PC-3 (cell line): Measurements from ENCODE around the gene PLIN5. TPM values are rescaled to one million over a fixed set of nuclear protein-coding genes. Genes with fewer than 3 reads are reported as not detected.

Source experiments
- ATAC-seq: fragments of 200-7000 bp; cut with Tn5 transposase; 2 replicates; pipeline ENCODE4 v1.9.1; 2020; ENCODE audit warnings: mild to moderate bottlenecking, moderate library complexity
- BruUV-seq: library from RNA; stranded (reverse); fragments of 400-500 nt; replicated peaks from 2 replicates; lab custom pipeline; 2021; lab: Mats Ljungman, UMichigan
- CTCF ChIA-PET: fragments of 300-600 bp; sonication (Branson Sonifier 250); formaldehyde crosslinking; loops from one replicate; lab custom pipeline; 2022; ENCODE audit warnings: antibody characterized with exemption; lab: Charles Lee
- POLR2A ChIA-PET: fragments of 300-600 bp; sonication (Branson Sonifier 250); formaldehyde crosslinking; loops from one replicate; lab custom pipeline; 2022; ENCODE audit warnings: antibody characterized with exemption; ENCODE audit not compliant: unreplicated experiment; lab: Charles Lee
- DNase-seq: peaks from one replicate; pipeline ENCODE4 v3.0.0-alpha.2; 2015
- H2AFZ ChIP-seq: fragments of 300-600 bp; sonication (generic); 2 replicates; pipeline ENCODE4 v1.6.0; 2016; ENCODE audit warnings: antibody characterized with exemption, low read length
- H3F3A ChIP-seq: fragments of 300-600 bp; sonication (generic); one replicate; pipeline ENCODE4 v1.6.0; 2017; ENCODE audit warnings: antibody characterized with exemption, low read length, control low read depth, mild to moderate bottlenecking; ENCODE audit not compliant: unreplicated experiment
- H3K27ac ChIP-seq: fragments of 300-600 bp; sonication (generic); 2 replicates; pipeline ENCODE4 v1.5.1; 2016; ENCODE audit warnings: mild to moderate bottlenecking, low read length
- H3K27me3 ChIP-seq: fragments of 300-600 bp; sonication (generic); 2 replicates; pipeline ENCODE4 v1.6.1; 2016; ENCODE audit warnings: low read length, mixed read lengths
- H3K36me3 ChIP-seq: fragments of 300-600 bp; sonication (generic); 2 replicates; pipeline ENCODE4 v1.6.1; 2016; ENCODE audit warnings: low read depth, mixed run types, low read length, mixed read lengths
- H3K4me1 ChIP-seq: fragments of 300-600 bp; sonication (generic); 2 replicates; pipeline ENCODE4 v1.5.1; 2016; ENCODE audit warnings: low read length; ENCODE audit not compliant: insufficient read depth
- H3K4me2 ChIP-seq: fragments of 300-600 bp; sonication (generic); 2 replicates; pipeline ENCODE4 v1.6.0; 2016; ENCODE audit warnings: low read length
- H3K4me3 ChIP-seq: fragments of 300-600 bp; sonication (generic); 2 replicates; pipeline ENCODE4 v1.5.1; 2016; ENCODE audit warnings: mild to moderate bottlenecking, low read length, mixed read lengths
- H3K79me2 ChIP-seq: fragments of 300-600 bp; sonication (generic); 2 replicates; pipeline ENCODE4 v1.6.1; 2017; ENCODE audit warnings: low read length, mixed read lengths
- H3K9ac ChIP-seq: fragments of 300-600 bp; sonication (generic); 2 replicates; pipeline ENCODE4 v1.6.0; 2016; ENCODE audit warnings: mild to moderate bottlenecking, low read length
- H3K9me2 ChIP-seq: fragments of 300-600 bp; sonication (generic); replicated peaks from 2 replicates; pipeline ENCODE4 v1.6.1; 2016; ENCODE audit warnings: mixed run types, low read length, mixed read lengths
- H3K9me3 ChIP-seq: fragments of 300-600 bp; sonication (generic); 2 replicates; pipeline ENCODE4 v1.6.1; 2016; ENCODE audit warnings: low read length, mixed read lengths
- H4K20me1 ChIP-seq: fragments of 300-600 bp; sonication (generic); 2 replicates; pipeline ENCODE4 v1.6.1; 2016; ENCODE audit warnings: low read length, mixed read lengths
- CTCF ChIP-seq: fragments of 300-600 bp; sonication (generic); conservative IDR thresholded peaks from 2 replicates; pipeline ENCODE4 v1.5.1; 2017; ENCODE audit warnings: antibody characterized with exemption, low read depth, mild to moderate bottlenecking, low read length
- EZH2 ChIP-seq: fragments of 300-600 bp; sonication (generic); IDR thresholded peaks from one replicate; pipeline ENCODE4 v1.6.1; 2017; ENCODE audit warnings: antibody characterized with exemption, mild to moderate bottlenecking, low read length; ENCODE audit not compliant: unreplicated experiment
- EZH2phosphoT487 ChIP-seq: fragments of 300-600 bp; sonication (generic); IDR thresholded peaks from 2 replicates; pipeline ENCODE4 v1.6.1; 2018; ENCODE audit warnings: mild to moderate bottlenecking, antibody characterized with exemption, low read length, borderline replicate concordance
- intact Hi-C: fragments of 100-400 bp; cut with micrococcal nuclease; formaldehyde crosslinking; loops from 2 replicates; pipeline ENCODE4 v1.9.0; 2023
- total RNA-seq: library from RNA; depleted of rRNA; stranded (reverse); fragments of >200 nt; gene quantifications from 2 replicates; pipeline ENCODE4 v1.2.3, GENCODE V29; 2014

Gene PLIN5
- total RNA-seq, 1 experiment from 2014 or later, result 1.2 TPM

- ATAC-seq, result no peak
- Histone ChIP-seq H3K4me1 (peaks cover 19% of the 10 kb centered on the region), H3F3A (no peaks in the 10 kb centered on the region), H3K27me3 (no peaks in the 10 kb centered on the region), H3K9me3 (no peaks in the 10 kb centered on the region), H3K4me3 (no peak overlapping the region), H3K36me3 (no peaks in the 10 kb centered on the region), H4K20me1 (no peaks in the 10 kb centered on the region), H3K79me2 (no peaks in the 10 kb centered on the region), H3K27ac (no peak overlapping the region), H3K9me2 (no peaks in the 10 kb centered on the region), H3K9ac (no peak overlapping the region), H3K4me2 (no peak overlapping the region), H2AFZ (no peak overlapping the region)
- intact Hi-C loops, result no loop called here
- POLR2A ChIA-PET, result no interaction called here
- CTCF ChIA-PET, result no interaction called here
- no peak for DNase-seq
- BruUV-seq, result no TSS peak
- TF ChIP-seq CTCF, result no peak
- no peak for TF ChIP-seq EZH2phosphoT487
Observed at GRCh38 chr19:4571305-4571917, 36.4 kb upstream of the PLIN5 start.

GRCh38 chr19:4570916-4571304, 35.9 kb upstream of the PLIN5 start:
- Histone ChIP-seq H3K4me2 (no peak overlapping the region), H3K27me3 (no peaks in the 10 kb centered on the region), H3K9me2 (no peaks in the 10 kb centered on the region), H3F3A (no peaks in the 10 kb centered on the region), H3K4me3 (no peak overlapping the region), H3K9me3 (no peaks in the 10 kb centered on the region), H3K9ac (no peak overlapping the region), H3K36me3 (no peaks in the 10 kb centered on the region), H4K20me1 (no peaks in the 10 kb centered on the region), H2AFZ (no peak overlapping the region), H3K4me1 (peaks cover 19% of the 10 kb centered on the region), H3K79me2 (no peaks in the 10 kb centered on the region), H3K27ac (no peak overlapping the region)
- ATAC-seq (no peak), DNase-seq (no peak)
- TF ChIP-seq EZH2phosphoT487 (no peak), CTCF (no peak), EZH2 (no peak)
- BruUV-seq, result no TSS peak
- ChIA-PET POLR2A (no interaction called here), CTCF (no interaction called here)
- intact Hi-C loops, result no loop called here

GRCh38 chr19:4570402-4570801, 35.4 kb upstream of the PLIN5 start:
- Histone ChIP-seq H3K4me3 (no peak overlapping the region), H3K9ac (no peak overlapping the region), H2AFZ (no peak overlapping the region), H3K79me2 (no peaks in the 10 kb centered on the region), H3F3A (no peaks in the 10 kb centered on the region), H4K20me1 (no peaks in the 10 kb centered on the region), H3K27ac (no peak overlapping the region), H3K4me1 (peaks cover 14% of the 10 kb centered on the region), H3K4me2 (no peak overlapping the region), H3K9me2 (no peaks in the 10 kb centered on the region), H3K9me3 (no peaks in the 10 kb centered on the region), H3K36me3 (no peaks in the 10 kb centered on the region), H3K27me3 (no peaks in the 10 kb centered on the region)
- ChIA-PET CTCF (no interaction called here), POLR2A (no interaction called here)
- BruUV-seq, result no TSS peak
- intact Hi-C loops, result no loop called here
- TF ChIP-seq CTCF (no peak), EZH2 (no peak), EZH2phosphoT487 (no peak)
- ATAC-seq (no peak), DNase-seq (no peak)
